Measurements from ENCODE around the gene RPP14.
"Not testable (repeated sequence)": the region's sequence is repeated elsewhere in the genome, so short reads cannot be mapped to it uniquely, and the experiment has no call there.

RPP14 gene

DNA sequence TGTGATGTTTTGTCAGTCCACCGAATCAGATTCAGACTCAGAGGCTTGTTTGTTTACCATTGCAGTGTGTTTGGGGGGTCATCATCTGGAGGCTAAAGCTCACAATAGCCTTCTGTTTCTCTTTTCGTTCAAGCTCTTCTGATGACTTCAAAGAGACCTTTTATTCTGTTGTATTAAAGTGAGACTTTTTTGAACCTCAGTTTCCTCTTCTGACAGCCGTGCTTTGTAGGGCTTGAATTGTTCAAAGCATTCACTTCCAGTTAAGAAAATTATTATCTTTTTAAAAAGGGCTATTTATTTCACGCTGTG is 27.9 kb downstream of the RPP14 start:
- Histone ChIP-seq H3K9me3 (ENCODE audit: low read length) (no peaks in the 10 kb centered on the region), H3K27me3 (ENCODE audit: control insufficient read depth in 1 of 2, insufficient read depth in 2 of 2, low read length in 2 of 2) (no peaks in the 10 kb centered on the region), H3K9ac (ENCODE audit: low read length) (peak overlapping the region; percentile 67), H3K4me1 (ENCODE audit: insufficient read depth, low read length) (peaks cover 31% of the 10 kb centered on the region), H3K4me3 (ENCODE audit: low read depth in 1 of 2, low read length in 2 of 2) (peak overlapping the region; percentile 65 to 66), H3K36me3 (ENCODE audit: insufficient read depth, low read length) (no peaks in the 10 kb centered on the region), H3K27ac (ENCODE audit: low read depth, low read length) (peak overlapping the region; percentile 74)

- peak overlapping the region; percentile 5 for H3K9ac ChIP-seq (ENCODE audit: low read length)
- peaks cover 31% of the 10 kb centered on the region for H3K4me1 ChIP-seq (ENCODE audit: insufficient read depth, low read length)
- peak overlapping the region in 1 of 2 donors; percentile 66 for H3K4me3 ChIP-seq (ENCODE audit: low read depth in 1 of 2, low read length in 2 of 2)
- no peaks in the 10 kb centered on the region for H3K27me3 ChIP-seq (ENCODE audit: control insufficient read depth in 1 of 2, insufficient read depth in 2 of 2, low read length in 2 of 2)
- peak overlapping the region; percentile 36 for H3K27ac ChIP-seq (ENCODE audit: low read depth, low read length)
- H3K9me3 ChIP-seq (ENCODE audit: low read length) = no peaks in the 10 kb centered on the region
- no peaks in the 10 kb centered on the region for H3K36me3 ChIP-seq (ENCODE audit: insufficient read depth, low read length)
Observed at GRCh38 chr3:58334506-58334884, 28.4 kb downstream of the RPP14 start.

- H3K27ac ChIP-seq (ENCODE audit: low read depth, low read length) = peak overlapping the region; percentile 21
- H3K27me3 ChIP-seq (ENCODE audit: control insufficient read depth in 1 of 2, insufficient read depth in 2 of 2, low read length in 2 of 2) = no peaks in the 10 kb centered on the region
- H3K4me1 ChIP-seq (ENCODE audit: insufficient read depth, low read length) = peaks cover 31% of the 10 kb centered on the region
- H3K4me3 ChIP-seq (ENCODE audit: low read depth in 1 of 2, low read length in 2 of 2) = peak overlapping the region in 1 of 2 donors; percentile 66
- H3K9ac ChIP-seq (ENCODE audit: low read length) = no peak overlapping the region
- no peaks in the 10 kb centered on the region for H3K36me3 ChIP-seq (ENCODE audit: insufficient read depth, low read length)
- no peaks in the 10 kb centered on the region for H3K9me3 ChIP-seq (ENCODE audit: low read length)
Observed at GRCh38 chr3:58335652-58335947, 29.6 kb downstream of the RPP14 start.

DNA sequence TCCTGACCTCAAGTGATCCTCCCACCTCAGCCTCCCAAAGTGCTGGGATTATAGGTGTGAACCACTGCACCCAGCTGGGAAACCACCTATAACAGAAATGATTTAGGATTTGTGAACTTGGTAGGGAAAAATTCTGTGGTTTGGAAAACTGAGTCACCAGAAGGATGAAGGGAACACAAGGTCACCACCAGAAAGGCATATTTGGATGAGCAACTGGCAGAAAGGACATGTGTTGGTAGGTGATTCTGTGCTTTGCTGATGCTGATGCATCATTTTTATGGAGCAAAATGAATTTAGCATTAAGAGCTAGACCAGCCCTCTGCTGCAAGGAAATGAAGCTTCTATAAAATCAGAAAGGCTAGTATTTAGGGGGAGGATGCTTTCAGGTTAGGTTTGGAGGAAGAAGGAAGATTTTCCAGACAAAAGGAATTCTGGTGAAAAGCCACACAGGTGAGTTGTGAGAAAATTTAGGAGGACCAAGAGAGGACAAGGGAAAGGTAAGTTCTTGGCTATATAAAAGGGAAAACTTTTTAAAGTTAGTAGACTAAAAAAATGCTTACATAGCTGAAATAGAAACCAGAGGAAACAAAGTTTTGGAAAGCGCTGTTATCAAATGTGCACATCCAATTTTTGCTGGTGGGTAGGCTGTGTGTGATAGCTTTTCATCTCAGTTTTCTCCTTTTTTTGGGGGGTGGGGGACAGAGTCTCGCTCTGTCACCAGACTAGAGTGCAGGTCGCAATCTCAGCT is 30.3 kb downstream of the RPP14 start:
- H3K27ac ChIP-seq (ENCODE audit: low read depth, low read length) = no peak overlapping the region
- H3K4me3 ChIP-seq (ENCODE audit: low read depth in 1 of 2, low read length in 2 of 2) = no peak overlapping the region
- no peaks in the 10 kb centered on the region for H3K36me3 ChIP-seq (ENCODE audit: insufficient read depth, low read length)
- H3K9me3 ChIP-seq (ENCODE audit: low read length) = no peaks in the 10 kb centered on the region
- no peaks in the 10 kb centered on the region for H3K27me3 ChIP-seq (ENCODE audit: control insufficient read depth in 1 of 2, insufficient read depth in 2 of 2, low read length in 2 of 2)
- H3K4me1 ChIP-seq (ENCODE audit: insufficient read depth, low read length) = peaks cover 35% of the 10 kb centered on the region
- H3K9ac ChIP-seq (ENCODE audit: low read length) = no peak overlapping the region

GRCh38 chr3:58337190-58337589 is 31.1 kb downstream of the RPP14 start:
- Histone ChIP-seq H3K36me3 (ENCODE audit: insufficient read depth, low read length) (no peaks in the 10 kb centered on the region), H3K27ac (ENCODE audit: low read depth, low read length) (no peak overlapping the region), H3K9me3 (ENCODE audit: low read length) (no peaks in the 10 kb centered on the region), H3K27me3 (ENCODE audit: control insufficient read depth in 1 of 2, insufficient read depth in 2 of 2, low read length in 2 of 2) (no peaks in the 10 kb centered on the region), H3K4me1 (ENCODE audit: insufficient read depth, low read length) (peaks cover 35% of the 10 kb centered on the region), H3K4me3 (ENCODE audit: low read depth in 1 of 2, low read length in 2 of 2) (no peak overlapping the region), H3K9ac (ENCODE audit: low read length) (no peak overlapping the region)

DNA sequence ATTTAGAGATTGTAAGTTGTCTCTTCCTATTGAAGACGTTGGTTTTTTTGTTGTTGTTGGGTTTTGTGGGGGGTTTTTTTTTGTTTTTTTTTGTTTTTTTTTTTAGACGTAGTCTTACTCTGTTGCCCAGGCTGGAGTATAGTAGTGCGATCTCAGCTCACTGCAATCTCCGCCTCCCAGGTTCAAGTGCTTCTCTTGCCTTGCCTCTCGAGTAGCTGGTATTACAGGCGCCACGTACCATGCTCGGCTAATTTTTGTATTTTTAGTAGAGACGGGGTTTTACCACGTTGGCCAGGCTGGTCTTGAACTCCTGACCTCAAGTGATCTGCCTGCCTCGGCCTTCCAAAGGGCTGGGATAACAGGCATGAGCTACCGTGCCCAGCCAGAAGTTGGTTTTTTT is 33.1 kb downstream of the RPP14 start:
- H3K4me3 ChIP-seq (ENCODE audit: low read depth in 1 of 2, low read length in 2 of 2); H3K9ac ChIP-seq (ENCODE audit: low read length); H3K9me3 ChIP-seq (ENCODE audit: low read length); H3K27me3 ChIP-seq (ENCODE audit: control insufficient read depth in 1 of 2, insufficient read depth in 2 of 2, low read length in 2 of 2); H3K36me3 ChIP-seq (ENCODE audit: insufficient read depth, low read length); H3K27ac ChIP-seq (ENCODE audit: low read depth, low read length): not testable (repeated sequence)
- H3K4me1 ChIP-seq (ENCODE audit: insufficient read depth, low read length) = peaks cover 47% of the 10 kb centered on the region

GRCh38 chr3:58340594-58341244 is 34.7 kb downstream of the RPP14 start:
- H3K27me3 ChIP-seq (ENCODE audit: control insufficient read depth in 1 of 2, insufficient read depth in 2 of 2, low read length in 2 of 2) = no peaks in the 10 kb centered on the region
- H3K9ac ChIP-seq (ENCODE audit: low read length) = no peak overlapping the region
- peaks cover 45% of the 10 kb centered on the region for H3K4me1 ChIP-seq (ENCODE audit: insufficient read depth, low read length)
- no peak overlapping the region for H3K27ac ChIP-seq (ENCODE audit: low read depth, low read length)
- H3K36me3 ChIP-seq (ENCODE audit: insufficient read depth, low read length) = no peaks in the 10 kb centered on the region
- no peak overlapping the region for H3K4me3 ChIP-seq (ENCODE audit: low read depth in 1 of 2, low read length in 2 of 2)
- H3K9me3 ChIP-seq (ENCODE audit: low read length) = no peaks in the 10 kb centered on the region

- H3K9ac ChIP-seq (ENCODE audit: low read length) = no peak overlapping the region
- no peaks in the 10 kb centered on the region for H3K36me3 ChIP-seq (ENCODE audit: insufficient read depth, low read length)
Observed at GRCh38 chr3:58341376-58341775, 35.3 kb downstream of the RPP14 start.

GRCh38 chr3:58342676-58343075 is 36.6 kb downstream of the RPP14 start:
- H3K4me1 ChIP-seq (ENCODE audit: insufficient read depth, low read length) = peaks cover 51% of the 10 kb centered on the region
- H3K27ac ChIP-seq (ENCODE audit: low read depth, low read length) = no peak overlapping the region
- no peak overlapping the region for H3K9ac ChIP-seq (ENCODE audit: low read length)
- no peak overlapping the region for H3K4me3 ChIP-seq (ENCODE audit: low read depth in 1 of 2, low read length in 2 of 2)
- no peaks in the 10 kb centered on the region for H3K9me3 ChIP-seq (ENCODE audit: low read length)
- H3K27me3 ChIP-seq (ENCODE audit: control insufficient read depth in 1 of 2, insufficient read depth in 2 of 2, low read length in 2 of 2) = no peaks in the 10 kb centered on the region
- no peaks in the 10 kb centered on the region for H3K36me3 ChIP-seq (ENCODE audit: insufficient read depth, low read length)

More at GRCh38 chr3:58341376-58341775, 35.3 kb downstream of the RPP14 start:
- Histone ChIP-seq H3K27me3 (ENCODE audit: control insufficient read depth in 1 of 2, insufficient read depth in 2 of 2, low read length in 2 of 2) (no peaks in the 10 kb centered on the region), H3K9me3 (ENCODE audit: low read length) (no peaks in the 10 kb centered on the region), H3K4me3 (ENCODE audit: low read depth in 1 of 2, low read length in 2 of 2) (no peak overlapping the region), H3K4me1 (ENCODE audit: insufficient read depth, low read length) (peaks cover 48% of the 10 kb centered on the region), H3K27ac (ENCODE audit: low read depth, low read length) (no peak overlapping the region)

- peaks cover 63% of the 10 kb centered on the region for H3K4me1 ChIP-seq (ENCODE audit: insufficient read depth, low read length)
- H3K27ac ChIP-seq (ENCODE audit: low read depth, low read length) = no peak overlapping the region
- H3K4me3 ChIP-seq (ENCODE audit: low read depth in 1 of 2, low read length in 2 of 2) = no peak overlapping the region
- H3K36me3 ChIP-seq (ENCODE audit: insufficient read depth, low read length) = no peaks in the 10 kb centered on the region
- H3K27me3 ChIP-seq (ENCODE audit: control insufficient read depth in 1 of 2, insufficient read depth in 2 of 2, low read length in 2 of 2) = no peaks in the 10 kb centered on the region
- H3K9me3 ChIP-seq (ENCODE audit: low read length) = no peaks in the 10 kb centered on the region
- H3K9ac ChIP-seq (ENCODE audit: low read length) = no peak overlapping the region
Observed at GRCh38 chr3:58345457-58345856, 39.4 kb downstream of the RPP14 start.

DNA sequence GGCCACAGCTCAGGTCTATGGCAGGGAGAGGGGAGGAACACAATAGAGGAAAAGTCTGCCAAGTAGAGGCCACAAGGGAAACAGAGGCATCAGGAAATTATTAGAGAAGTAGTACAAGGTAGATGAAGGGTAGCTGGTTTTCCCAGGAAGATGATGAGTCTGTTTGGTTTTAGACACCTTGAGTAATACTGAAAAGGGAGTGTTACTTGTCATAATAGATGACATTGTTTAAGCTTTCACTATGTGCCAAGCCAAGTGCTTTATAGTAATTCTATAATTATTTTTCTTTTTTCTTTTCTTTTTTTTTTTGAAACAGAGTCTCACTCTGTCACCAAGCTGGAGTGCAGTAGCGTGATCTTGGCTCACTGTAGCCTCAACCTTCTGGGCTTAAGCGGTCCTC is 40.3 kb downstream of the RPP14 start:
- Histone ChIP-seq H3K9ac (ENCODE audit: low read length) (no peak overlapping the region), H3K27ac (ENCODE audit: low read depth, low read length) (no peak overlapping the region), H3K4me1 (ENCODE audit: insufficient read depth, low read length) (peaks cover 63% of the 10 kb centered on the region), H3K27me3 (ENCODE audit: control insufficient read depth in 1 of 2, insufficient read depth in 2 of 2, low read length in 2 of 2) (no peaks in the 10 kb centered on the region), H3K36me3 (ENCODE audit: insufficient read depth, low read length) (no peaks in the 10 kb centered on the region), H3K9me3 (ENCODE audit: low read length) (no peaks in the 10 kb centered on the region), H3K4me3 (ENCODE audit: low read depth in 1 of 2, low read length in 2 of 2) (no peak overlapping the region)

DNA sequence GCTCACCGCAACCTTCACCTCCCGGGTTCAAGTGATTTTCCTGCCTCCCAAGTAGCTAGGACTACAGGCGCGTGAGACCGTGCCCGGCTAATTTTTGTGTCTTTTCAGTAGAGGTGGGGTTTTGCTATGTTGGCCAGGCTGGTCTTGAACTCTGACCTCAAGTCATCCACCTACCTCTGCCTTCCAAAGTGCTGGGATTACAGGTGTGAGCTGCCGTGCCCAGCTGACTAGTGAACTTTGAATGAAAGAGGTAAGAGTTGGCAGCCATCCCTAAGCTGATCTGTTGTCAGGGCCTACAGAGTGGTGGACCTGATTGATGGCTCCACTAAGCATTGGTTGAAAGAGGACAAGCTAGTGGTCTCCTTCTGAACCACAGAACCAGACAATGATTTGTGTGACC is 41.9 kb downstream of the RPP14 start:
- H3K27me3 ChIP-seq (ENCODE audit: control insufficient read depth in 1 of 2, insufficient read depth in 2 of 2, low read length in 2 of 2) = no peaks in the 10 kb centered on the region
- no peak overlapping the region for H3K4me3 ChIP-seq (ENCODE audit: low read depth in 1 of 2, low read length in 2 of 2)
- H3K36me3 ChIP-seq (ENCODE audit: insufficient read depth, low read length) = no peaks in the 10 kb centered on the region
- H3K27ac ChIP-seq (ENCODE audit: low read depth, low read length) = no peak overlapping the region
- peaks cover 58% of the 10 kb centered on the region for H3K4me1 ChIP-seq (ENCODE audit: insufficient read depth, low read length)
- no peak overlapping the region for H3K9ac ChIP-seq (ENCODE audit: low read length)
- no peaks in the 10 kb centered on the region for H3K9me3 ChIP-seq (ENCODE audit: low read length)

All from muscle layer of colon (tissue), 2 donors.